IMR-90 (cell line): ENCODE measurements around the gene NIPAL4. TPM values are rescaled to one million over a fixed set of nuclear protein-coding genes. Genes with fewer than 3 reads are reported as not detected.

Experiments used
- ATAC-seq: fragments of 200-7000 bp; cut with Tn5 transposase; 2 replicates; pipeline ENCODE4 v1.9.1; 2020; ENCODE audit warnings: low read depth, mild to moderate bottlenecking, moderate library complexity
- BruUV-seq: library from RNA; stranded (reverse); fragments of 400-500 nt; replicated peaks from 2 replicates; lab custom pipeline; 2021; lab: Mats Ljungman, UMichigan
- CTCF ChIA-PET: fragments of 300-600 bp; formaldehyde crosslinking; extraction: SDS; loops from one replicate; lab custom pipeline; 2021; ENCODE audit warnings: antibody characterized with exemption; lab: Yijun Ruan, JAX
- POLR2A ChIA-PET: fragments of 300-600 bp; sonication (Branson Sonifier 250); formaldehyde crosslinking; loops from one replicate; lab custom pipeline; 2022; ENCODE audit warnings: antibody characterized with exemption; ENCODE audit not compliant: unreplicated experiment; lab: Charles Lee
- DNase-seq: peaks from one replicate; pipeline ENCODE4 v3.0.0; 2013
- H2AFZ ChIP-seq: replicated peaks from 2 replicates; pipeline ENCODE3; 2013; ENCODE audit warnings: low read length, mild to moderate bottlenecking; ENCODE audit not compliant: poor library complexity
- H2AK5ac ChIP-seq: 2 replicates; pipeline ENCODE4 v1.6.1; 2013; ENCODE audit warnings: low read depth, low read length, inconsistent platforms
- H2AK9ac ChIP-seq: replicated peaks from 2 replicates; pipeline ENCODE3; 2013; ENCODE audit warnings: mild to moderate bottlenecking, low read depth, low read length, moderate library complexity; ENCODE audit not compliant: poor library complexity
- H2BK120ac ChIP-seq: 2 replicates; pipeline ENCODE4 v1.6.1; 2013; ENCODE audit warnings: low read depth, low read length, inconsistent platforms
- H2BK15ac ChIP-seq: 3 replicates; pipeline ENCODE4 v1.6.1; 2013; ENCODE audit warnings: low read depth, low read length, inconsistent platforms
- H2BK20ac ChIP-seq: 2 replicates; pipeline ENCODE4 v1.6.1; 2013; ENCODE audit warnings: low read depth, mild to moderate bottlenecking, inconsistent platforms, low read length, moderate library complexity
- H2BK5ac ChIP-seq: 2 replicates; pipeline ENCODE4 v1.6.1; 2013; ENCODE audit warnings: mild to moderate bottlenecking, low read depth, low read length, inconsistent platforms; ENCODE audit not compliant: poor library complexity, severe bottlenecking
- H3K14ac ChIP-seq: replicated peaks from 2 replicates; pipeline ENCODE4 v1.6.1; 2013; ENCODE audit warnings: low read depth, low read length, inconsistent platforms
- H3K18ac ChIP-seq: 2 replicates; pipeline ENCODE4 v1.6.1; 2013; ENCODE audit warnings: low read depth, low read length, control low read depth
- H3K23ac ChIP-seq: 2 replicates; pipeline ENCODE4 v1.6.1; 2013; ENCODE audit warnings: low read depth, low read length, inconsistent platforms
- H3K27ac ChIP-seq: 2 replicates; pipeline ENCODE4 v1.5.1; 2013; ENCODE audit warnings: mild to moderate bottlenecking, control low read depth, low read length; ENCODE audit not compliant: insufficient read depth
- H3K27me3 ChIP-seq: 2 replicates; pipeline ENCODE4 v1.6.1; 2013; ENCODE audit warnings: low read length; ENCODE audit not compliant: control insufficient read depth, insufficient read depth
- H3K36me3 ChIP-seq: 2 replicates; pipeline ENCODE4 v1.6.1; 2013; ENCODE audit warnings: low read length, mixed read lengths; ENCODE audit not compliant: control insufficient read depth, insufficient read depth
- H3K4ac ChIP-seq: 2 replicates; pipeline ENCODE4 v1.6.1; 2013; ENCODE audit warnings: low read depth, low read length, inconsistent platforms
- H3K4me1 ChIP-seq: 2 replicates; pipeline ENCODE4 v1.6.1; 2013; ENCODE audit warnings: low read length, mixed read lengths; ENCODE audit not compliant: control insufficient read depth, insufficient read depth
- H3K4me2 ChIP-seq: 2 replicates; pipeline ENCODE4 v1.6.1; 2013; ENCODE audit warnings: low read depth, mild to moderate bottlenecking, control low read depth, low read length, moderate library complexity
- H3K4me3 ChIP-seq: 2 replicates; pipeline ENCODE4 v1.5.1; 2013; ENCODE audit warnings: low read depth, mild to moderate bottlenecking, control low read depth, low read length, moderate library complexity; ENCODE audit not compliant: insufficient read depth
- H3K56ac ChIP-seq: 2 replicates; pipeline ENCODE4 v1.6.1; 2013; ENCODE audit warnings: low read length, inconsistent platforms; ENCODE audit not compliant: insufficient read depth; ENCODE audit errors: extremely low read depth
- H3K79me1 ChIP-seq, 2 experiments: 2 replicates each; pipeline ENCODE4 v1.6.1; 2013; ENCODE audit warnings: low read length in 2 of 2, inconsistent platforms in 1 of 2, low read depth in 1 of 2
- H3K9ac ChIP-seq: 2 replicates; pipeline ENCODE4 v1.6.1; 2013; ENCODE audit warnings: low read depth, low read length, control low read depth
- H3K9me1 ChIP-seq: 2 replicates; pipeline ENCODE4 v1.6.1; 2013; ENCODE audit warnings: low read length, inconsistent platforms; ENCODE audit not compliant: insufficient read depth
- H3K9me3 ChIP-seq: 2 replicates; pipeline ENCODE4 v1.6.1; 2013; ENCODE audit warnings: low read length; ENCODE audit not compliant: control insufficient read depth, insufficient read depth
- H4K20me1 ChIP-seq: 2 replicates; pipeline ENCODE4 v1.6.1; 2013; ENCODE audit warnings: low read length, inconsistent platforms; ENCODE audit not compliant: insufficient read depth
- H4K5ac ChIP-seq: 2 replicates; pipeline ENCODE4 v1.6.1; 2013; ENCODE audit warnings: mild to moderate bottlenecking, low read depth, low read length, control low read depth
- H4K8ac ChIP-seq, 2 experiments: 2 replicates each; pipeline ENCODE4 v1.6.1; 2013; ENCODE audit warnings: low read depth in 2 of 2, low read length in 2 of 2, control low read depth in 1 of 2, inconsistent platforms in 1 of 2
- H4K91ac ChIP-seq: 2 replicates; pipeline ENCODE4 v1.6.1; 2013; ENCODE audit warnings: low read depth, low read length, inconsistent platforms; ENCODE audit not compliant: insufficient read depth
- BHLHE40 ChIP-seq: fragments of 150-350 bp; IDR thresholded peaks from 2 replicates; pipeline ENCODE4 v1.6.1; 2016; ENCODE audit warnings: mild to moderate bottlenecking, low read depth, low read length
- CEBPB ChIP-seq: IDR thresholded peaks from 2 replicates; pipeline ENCODE4 v1.6.1; 2012; ENCODE audit warnings: low read depth, low read length, improper control_type of control experiment
- CHD1 ChIP-seq: IDR thresholded peaks from 2 replicates; pipeline ENCODE4 v1.6.1; 2012; ENCODE audit warnings: low read depth, low read length, improper control_type of control experiment
- CTCF ChIP-seq: conservative IDR thresholded peaks from 2 replicates; pipeline ENCODE4 v1.5.1; 2012; ENCODE audit warnings: mild to moderate bottlenecking, low read depth, low read length, improper control_type of control experiment
- ELK1 ChIP-seq: fragments of 150-350 bp; IDR thresholded peaks from 2 replicates; pipeline ENCODE4 v1.6.1; 2016; ENCODE audit warnings: low read depth, mild to moderate bottlenecking, low read length, moderate library complexity, borderline replicate concordance
- FOS ChIP-seq: fragments of 150-350 bp; IDR thresholded peaks from 2 replicates; pipeline ENCODE4 v1.6.1; 2016; ENCODE audit warnings: low read depth, low read length
- MAFK ChIP-seq: IDR thresholded peaks from 2 replicates; pipeline ENCODE4 v1.6.1; 2012; ENCODE audit warnings: low read depth, low read length, improper control_type of control experiment
- MAZ ChIP-seq: IDR thresholded peaks from 2 replicates; pipeline ENCODE4 v1.6.1; 2012; ENCODE audit warnings: low read depth, mild to moderate bottlenecking, low read length, improper control_type of control experiment, moderate library complexity, borderline replicate concordance
- MXI1 ChIP-seq: IDR thresholded peaks from 2 replicates; pipeline ENCODE4 v1.6.1; 2012; ENCODE audit warnings: low read depth, mild to moderate bottlenecking, low read length, moderate library complexity, borderline replicate concordance
- NFE2L2 ChIP-seq: fragments of 150-350 bp; IDR thresholded peaks from 2 replicates; pipeline ENCODE4 v1.6.1; 2016; ENCODE audit warnings: low read depth, mild to moderate bottlenecking, low read length
- POLR2A ChIP-seq: IDR thresholded peaks from 2 replicates; pipeline ENCODE4 v1.6.1; 2012; ENCODE audit warnings: mild to moderate bottlenecking, low read depth, low read length
- RAD21 ChIP-seq: IDR thresholded peaks from 2 replicates; pipeline ENCODE4 v1.6.1; 2012; ENCODE audit warnings: low read length, improper control_type of control experiment
- RCOR1 ChIP-seq: IDR thresholded peaks from 2 replicates; pipeline ENCODE4 v1.6.1; 2012; ENCODE audit warnings: mild to moderate bottlenecking, low read length, improper control_type of control experiment; ENCODE audit not compliant: insufficient replicate concordance
- RFX5 ChIP-seq: IDR thresholded peaks from 2 replicates; pipeline ENCODE4 v1.8.0; 2012; ENCODE audit warnings: low read depth, mild to moderate bottlenecking, low read length, moderate library complexity
- SMC3 ChIP-seq: fragments of 150-350 bp; IDR thresholded peaks from 2 replicates; pipeline ENCODE4 v1.6.1; 2016; ENCODE audit warnings: low read depth, mild to moderate bottlenecking, antibody characterized with exemption, low read length, moderate library complexity
- USF2 ChIP-seq: fragments of 150-350 bp; IDR thresholded peaks from 2 replicates; pipeline ENCODE4 v1.6.1; 2017; ENCODE audit warnings: mild to moderate bottlenecking, antibody characterized with exemption, low read length, low read depth
- WGBS, 2 experiments: methylation state at CpG; one replicate each; pipeline versions ENCODE4 v1.1.5 to v1.1.7; 2013; ENCODE audit warnings: missing lambda C conversion rate in 2 of 2; ENCODE audit not compliant: insufficient read length in 1 of 2; ENCODE audit errors: extremely low coverage in 2 of 2; 5-methylcytosine and 5-hydroxymethylcytosine counted together
- dilution Hi-C: fragments of 300-500 bp; cut with HindIII; formaldehyde crosslinking; loops from one replicate; pipeline ENCODE4 v1.14.3; 2018; ENCODE audit warnings: low sequenced_read_pairs; ENCODE audit not compliant: unreplicated experiment
- in situ Hi-C: fragments of 300-500 bp; cut with MboI; formaldehyde crosslinking; loops from 3 replicates; pipeline ENCODE4 v1.14.3; 2019; ENCODE audit warnings: low sequenced_read_pairs, inconsistent platforms, mixed read lengths
- intact Hi-C: fragments of 100-400 bp; cut with micrococcal nuclease; formaldehyde crosslinking; loops from 2 replicates; pipeline ENCODE4 v1.10.0; 2022
- polyA plus RNA-seq, 3 experiments: library from polyadenylated mRNA; depleted of rRNA; stranded (reverse); fragments of >200 nt; gene quantifications; 2 replicates each; pipeline ENCODE4 v1.2.3, GENCODE V29; 2012; ENCODE audit warnings: low replicate concordance in 1 of 3
- total RNA-seq: library from RNA; depleted of rRNA; stranded (reverse); fragments of >200 nt; gene quantifications from 2 replicates; pipeline ENCODE4 v1.2.3, GENCODE V29; 2012

The NIPAL4 gene
- total and polyA plus RNA-seq, 2 of the 4 experiments (the other 2 are of a cell fraction): 0.18 to 0.39 TPM

GRCh38 chr5:157486221-157486681, 26.2 kb downstream of the NIPAL4 start:
- Histone ChIP-seq H3K9ac (no peak overlapping the region), H3K36me3 (peaks cover 41% of the 10 kb centered on the region), H3K27ac (no peak overlapping the region), H4K20me1 (peaks cover 2% of the 10 kb centered on the region; the same call in 1 of the 2 replicates), H3K56ac (no peak overlapping the region), H3K23ac (no peak overlapping the region), H3K4ac (no peak overlapping the region), H3K9me1 (no peaks in the 10 kb centered on the region; the same call in 1 of the 2 replicates), H4K5ac (no peak overlapping the region), H4K8ac (no peak overlapping the region), H3K18ac (no peak overlapping the region), H2BK20ac (no peak overlapping the region), H2AFZ (no peak overlapping the region), H3K4me1 (peaks cover 2% of the 10 kb centered on the region; the same call in 1 of the 2 replicates), H2AK5ac (no peak overlapping the region), H4K91ac (no peak overlapping the region), H3K4me2 (no peak overlapping the region), H3K14ac (no peak overlapping the region), H3K9me3 (no peaks in the 10 kb centered on the region), H2AK9ac (no peak overlapping the region), H3K79me1 (peaks cover 16 to 27% of the 10 kb centered on the region in 2 experiments), H2BK15ac (no peak overlapping the region), H2BK5ac (no peak overlapping the region), H2BK120ac (no peak overlapping the region), H3K27me3 (no peaks in the 10 kb centered on the region), H3K4me3 (no peak overlapping the region)
- ATAC-seq (no peak), DNase-seq (no peak)
- intact Hi-C loops (no loop called here), dilution Hi-C loops (no loop called here), in situ Hi-C loops (no loop called here)
- no CpG with 5 or more reads among the region's 8 CpGs for WGBS, 2 experiments
- ChIA-PET POLR2A (no interaction called here), CTCF (no interaction called here)
- TF ChIP-seq POLR2A (no peak), NFE2L2 (no peak), RAD21 (no peak), CTCF (no peak), SMC3 (no peak), MAZ (no peak), ELK1 (no peak), FOS (no peak), RFX5 (no peak), MAFK (no peak), BHLHE40 (no peak), CEBPB (no peak), CHD1 (no peak), USF2 (no peak), RCOR1 (no peak), MXI1 (no peak)
- no TSS peak for BruUV-seq
